Esophagus muscularis mucosa (tissue), 4 donors: ENCODE data around the gene TNFRSF14.

Source experiments
- CTCF ChIP-seq, 3 experiments: fragments of 200-600 bp in 2 of 3; fragments of 450-650 bp in 1 of 3; sonication (generic) in 2 of 3; IDR thresholded peaks; one replicate each; pipeline ENCODE4 v1.5.1; 2017 to 2019; ENCODE audit warnings: antibody characterized with exemption in 3 of 3, mild to moderate bottlenecking in 2 of 3, moderate library complexity in 1 of 3
- EP300 ChIP-seq: sonication (generic); formaldehyde crosslinking; IDR thresholded peaks from one replicate; pipeline ENCODE4 v1.6.1; 2017; ENCODE audit warnings: antibody characterized with exemption
- POLR2A ChIP-seq: fragments of 450-650 bp; IDR thresholded peaks from one replicate; pipeline ENCODE4 v1.6.1; 2017; ENCODE audit warnings: antibody characterized with exemption, moderate library complexity, mild to moderate bottlenecking, low read depth
- POLR2AphosphoS5 ChIP-seq, 2 donors: sonication (generic); formaldehyde crosslinking; IDR thresholded peaks; one replicate each; pipeline ENCODE4 v1.6.1; 2017; ENCODE audit warnings: antibody characterized with exemption in 2 of 2

- TF ChIP-seq CTCF (IDR thresholded peaks at IDR 0.05) (no peak), POLR2A (no peak), POLR2AphosphoS5 (IDR thresholded peaks at IDR 0.05) (no peak), EP300 (no peak)
Measured at GRCh38 chr1:2587071-2587859, 31.1 kb downstream of the TNFRSF14 start.
